Central memory CD8-positive, alpha-beta T cell (primary cell): ENCODE results near the gene ITSN1.

Source experiments
- ATAC-seq: fragments of 150-1000 bp; cut with Tn5 transposase; replicated peaks from 2 replicates; pipeline ENCODE4 v1.10.0; 2022; ENCODE audit warnings: mild to moderate bottlenecking, moderate FRiP score, moderate number of reproducible peaks; ENCODE audit not compliant: poor library complexity, severe bottlenecking; ENCODE audit errors: extremely low read depth
- DNase-seq, 2 donors: peaks; one replicate each; pipeline ENCODE4 v3.0.0; 2021; ENCODE audit warnings: low spot score in 2 of 2
- H3K27ac Mint-ChIP-seq: one replicate; pipeline ENCODE4 v1.8.0; 2022; ENCODE audit warnings: low read depth, mild to moderate bottlenecking, moderate library complexity, mixed read lengths
- H3K27me3 Mint-ChIP-seq: one replicate; pipeline ENCODE4 v1.8.0; 2022; ENCODE audit warnings: mixed read lengths
- H3K36me3 Mint-ChIP-seq: one replicate; pipeline ENCODE4 v1.8.0; 2022; ENCODE audit warnings: mild to moderate bottlenecking, moderate library complexity, mixed read lengths; ENCODE audit not compliant: insufficient read depth
- H3K4me1 Mint-ChIP-seq: one replicate; pipeline ENCODE4 v1.8.0; 2022; ENCODE audit warnings: mixed read lengths
- H3K4me3 Mint-ChIP-seq: one replicate; pipeline ENCODE4 v1.8.0; 2022; ENCODE audit warnings: mild to moderate bottlenecking, moderate library complexity, mixed read lengths
- H3K9me3 Mint-ChIP-seq: one replicate; pipeline ENCODE4 v1.8.0; 2022; ENCODE audit warnings: mixed read lengths

Gene ITSN1

GRCh38 chr21:33800753-33801423 is 158.6 kb downstream of the ITSN1 start:
- Mint-ChIP-seq H3K9me3 (no peaks in the 10 kb centered on the region), H3K36me3 (peaks cover 2% of the 10 kb centered on the region), H3K27ac (no peak overlapping the region), H3K4me1 (no peaks in the 10 kb centered on the region), H3K4me3 (no peak overlapping the region), H3K27me3 (no peaks in the 10 kb centered on the region)
- ATAC-seq: no peak
- no peak for DNase-seq

DNA sequence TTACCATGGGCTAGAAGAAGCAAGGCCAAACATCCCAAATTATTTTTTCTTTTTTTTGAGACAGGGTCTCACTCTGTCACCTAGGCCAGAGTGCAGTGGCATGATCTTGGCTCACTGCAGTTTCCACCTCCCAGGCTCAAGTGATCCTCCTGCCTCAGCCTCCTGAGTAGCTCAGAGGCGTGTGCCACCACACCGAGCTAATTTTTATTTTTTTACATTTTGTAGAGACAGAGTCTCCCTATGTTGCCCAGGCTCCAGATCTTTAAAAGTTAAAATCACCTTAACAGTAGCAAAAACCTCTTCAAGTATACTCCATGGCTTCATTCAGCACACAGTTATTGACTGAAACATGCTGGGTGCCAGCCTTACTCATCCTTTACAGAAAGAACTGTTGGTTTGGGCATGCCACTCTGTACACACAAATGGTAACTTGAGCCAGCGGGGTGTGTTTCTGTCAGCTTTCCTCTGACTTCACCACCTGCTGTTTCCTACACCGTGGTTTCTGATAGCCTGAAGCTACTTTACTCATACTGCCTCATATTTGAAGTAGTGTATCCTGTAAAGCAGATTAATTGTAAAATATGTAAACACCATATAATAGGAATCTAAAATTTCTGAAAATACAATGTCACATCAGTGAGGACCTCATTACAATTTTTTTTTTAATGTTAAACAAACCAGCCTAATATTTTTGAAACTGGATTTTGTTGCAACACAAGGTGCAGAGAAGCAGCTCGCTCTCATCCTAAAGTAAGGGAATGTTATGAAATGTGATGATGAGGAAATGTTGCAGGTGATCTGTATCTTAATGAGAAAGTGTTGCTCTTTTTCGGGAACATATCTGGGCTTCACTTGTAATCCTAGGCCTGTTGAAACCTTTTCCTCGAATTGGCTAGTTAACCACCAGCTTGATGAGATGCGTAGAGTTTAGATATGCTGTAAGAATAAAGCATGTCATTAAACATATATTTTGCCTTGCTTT is 159.4 kb downstream of the ITSN1 start:
- H3K4me1 Mint-ChIP-seq: no peaks in the 10 kb centered on the region
- H3K36me3 Mint-ChIP-seq: peaks cover 2% of the 10 kb centered on the region
- H3K9me3 Mint-ChIP-seq: no peaks in the 10 kb centered on the region
- no peaks in the 10 kb centered on the region for H3K27me3 Mint-ChIP-seq
- ATAC-seq (no peak), DNase-seq (no peak)
- H3K4me3 Mint-ChIP-seq: no peak overlapping the region
- no peak overlapping the region for H3K27ac Mint-ChIP-seq

DNA sequence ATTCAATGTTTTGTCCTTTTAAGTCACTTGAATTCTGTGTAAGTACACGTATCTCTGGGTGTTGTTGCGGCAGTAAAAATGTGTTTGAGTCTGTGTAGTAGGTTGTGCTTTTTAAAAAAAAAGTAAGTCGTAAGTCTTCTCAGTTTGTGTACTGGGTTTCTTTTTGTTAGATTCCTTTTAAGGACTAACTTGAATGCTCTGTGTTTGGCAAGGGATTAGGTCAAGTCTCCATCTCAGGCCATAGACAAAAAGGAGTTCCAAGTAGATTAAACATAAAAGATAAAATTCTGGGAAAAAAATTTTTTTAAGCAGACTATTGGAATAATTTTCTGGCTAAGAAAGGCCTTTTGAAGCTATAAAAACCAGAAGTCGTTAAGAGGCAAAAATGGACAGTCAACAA is 160.2 kb downstream of the ITSN1 start:
- H3K4me3 Mint-ChIP-seq: no peak overlapping the region

GRCh38 chr21:33808715-33809367 is 166.5 kb downstream of the ITSN1 start:
- no peak for DNase-seq
- H3K4me3 Mint-ChIP-seq: no peak overlapping the region
- no peaks in the 10 kb centered on the region for H3K36me3 Mint-ChIP-seq
- no peaks in the 10 kb centered on the region for H3K27me3 Mint-ChIP-seq
- H3K4me1 Mint-ChIP-seq: no peaks in the 10 kb centered on the region
- no peak for ATAC-seq
- H3K27ac Mint-ChIP-seq: no peak overlapping the region
- H3K9me3 Mint-ChIP-seq: no peaks in the 10 kb centered on the region

More for the DNA sequence above, 160.2 kb downstream of the ITSN1 start:
- Mint-ChIP-seq H3K36me3 (peaks cover 2% of the 10 kb centered on the region), H3K4me1 (no peaks in the 10 kb centered on the region), H3K9me3 (no peaks in the 10 kb centered on the region), H3K27me3 (no peaks in the 10 kb centered on the region), H3K27ac (no peak overlapping the region)
- ATAC-seq: no peak
- no peak for DNase-seq

- Mint-ChIP-seq H3K27ac (no peak overlapping the region), H3K36me3 (no peaks in the 10 kb centered on the region), H3K9me3 (no peaks in the 10 kb centered on the region), H3K4me1 (no peaks in the 10 kb centered on the region), H3K4me3 (no peak overlapping the region), H3K27me3 (no peaks in the 10 kb centered on the region)
- ATAC-seq (no peak), DNase-seq (no peak)
These were observed 168.5 kb downstream of the ITSN1 start for GRCh38 chr21:33810766-33811165.

DNA sequence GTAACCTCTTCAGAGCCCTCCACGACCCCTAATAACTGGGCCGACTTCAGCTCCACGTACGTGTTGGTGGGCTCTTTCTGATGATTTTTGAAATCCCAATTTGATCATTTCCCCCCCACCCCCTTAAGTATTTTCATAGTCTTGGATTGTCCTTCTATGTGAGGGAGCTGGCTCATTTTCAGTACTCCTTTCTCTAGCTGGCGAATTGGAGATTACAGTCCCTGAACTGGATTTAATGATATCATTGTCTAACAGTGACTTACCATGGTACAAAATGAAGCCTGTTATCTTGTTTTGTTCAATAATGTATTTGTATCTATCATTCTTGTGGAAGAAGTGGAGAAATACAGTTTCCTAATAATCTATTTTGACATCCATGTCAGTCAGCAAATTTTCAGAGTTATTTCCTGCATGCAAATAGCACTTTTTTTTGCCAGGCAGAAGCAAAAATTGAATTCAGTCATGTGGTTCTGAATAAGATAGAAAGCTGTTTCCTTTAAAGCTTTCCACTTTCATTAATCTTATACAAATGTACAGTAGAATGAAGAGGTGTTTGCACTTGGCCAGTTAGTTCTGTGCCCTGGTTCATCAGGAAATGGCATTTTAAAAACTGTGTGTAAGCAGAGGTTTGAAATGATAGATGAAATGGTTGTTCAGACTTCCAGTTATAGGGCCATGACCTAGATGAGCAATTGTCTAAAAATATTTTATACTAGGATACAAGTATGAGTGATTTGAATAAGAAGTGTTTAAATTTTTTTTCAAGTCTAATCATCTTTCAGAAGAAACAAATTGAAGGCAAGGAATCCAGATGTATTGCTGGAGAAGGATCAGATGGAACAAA is 169.1 kb downstream of the ITSN1 start:
- H3K9me3 Mint-ChIP-seq: no peaks in the 10 kb centered on the region

DNA sequence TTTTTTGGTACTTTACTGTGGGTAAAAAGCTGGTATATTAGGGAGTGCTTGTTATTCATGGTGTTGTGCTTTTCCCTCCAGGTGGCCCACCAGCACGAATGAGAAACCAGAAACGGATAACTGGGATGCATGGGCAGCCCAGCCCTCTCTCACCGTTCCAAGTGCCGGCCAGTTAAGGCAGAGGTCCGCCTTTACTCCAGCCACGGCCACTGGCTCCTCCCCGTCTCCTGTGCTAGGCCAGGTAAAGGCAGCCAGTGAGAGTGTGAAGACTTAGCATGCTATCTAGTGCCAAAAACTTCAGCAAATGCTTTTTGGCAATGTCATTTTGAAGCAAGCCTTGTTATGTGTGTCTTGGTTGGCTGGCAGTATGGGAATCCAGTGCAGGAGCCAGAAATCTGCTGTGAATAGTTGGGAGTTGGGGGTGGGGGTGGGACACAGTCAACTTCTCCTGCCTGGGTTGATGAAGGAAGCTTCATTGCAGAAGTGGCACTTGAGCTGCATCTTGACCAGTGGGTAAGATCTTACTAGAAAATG is 171.6 kb downstream of the ITSN1 start:
- Mint-ChIP-seq H3K36me3 (no peaks in the 10 kb centered on the region), H3K27me3 (no peaks in the 10 kb centered on the region), H3K27ac (no peak overlapping the region), H3K9me3 (no peaks in the 10 kb centered on the region), H3K4me1 (no peaks in the 10 kb centered on the region), H3K4me3 (no peak overlapping the region)
- ATAC-seq: no peak
- DNase-seq: no peak

More for the DNA sequence above, 169.1 kb downstream of the ITSN1 start:
- no peak overlapping the region for H3K27ac Mint-ChIP-seq
- H3K27me3 Mint-ChIP-seq: no peaks in the 10 kb centered on the region
- ATAC-seq: no peak
- H3K36me3 Mint-ChIP-seq: no peaks in the 10 kb centered on the region
- H3K4me3 Mint-ChIP-seq: no peak overlapping the region
- H3K4me1 Mint-ChIP-seq: no peaks in the 10 kb centered on the region
- DNase-seq: no peak

- ATAC-seq (no peak), DNase-seq (no peak)
- Mint-ChIP-seq H3K4me1 (no peaks in the 10 kb centered on the region), H3K27me3 (no peaks in the 10 kb centered on the region), H3K4me3 (no peak overlapping the region), H3K27ac (no peak overlapping the region), H3K36me3 (no peaks in the 10 kb centered on the region), H3K9me3 (no peaks in the 10 kb centered on the region)
These were observed 172.9 kb downstream of the ITSN1 start for GRCh38 chr21:33815143-33815707.

- no peak for DNase-seq
- no peaks in the 10 kb centered on the region for H3K4me1 Mint-ChIP-seq
- H3K27me3 Mint-ChIP-seq: no peaks in the 10 kb centered on the region
- no peaks in the 10 kb centered on the region for H3K9me3 Mint-ChIP-seq
- no peak for ATAC-seq
- H3K4me3 Mint-ChIP-seq: no peak overlapping the region
- no peaks in the 10 kb centered on the region for H3K36me3 Mint-ChIP-seq
- no peak overlapping the region for H3K27ac Mint-ChIP-seq
These were observed 173.9 kb downstream of the ITSN1 start for GRCh38 chr21:33816174-33816573.

- H3K4me3 Mint-ChIP-seq: no peak overlapping the region
These were observed 174.8 kb downstream of the ITSN1 start for GRCh38 chr21:33817138-33817537.

DNA sequence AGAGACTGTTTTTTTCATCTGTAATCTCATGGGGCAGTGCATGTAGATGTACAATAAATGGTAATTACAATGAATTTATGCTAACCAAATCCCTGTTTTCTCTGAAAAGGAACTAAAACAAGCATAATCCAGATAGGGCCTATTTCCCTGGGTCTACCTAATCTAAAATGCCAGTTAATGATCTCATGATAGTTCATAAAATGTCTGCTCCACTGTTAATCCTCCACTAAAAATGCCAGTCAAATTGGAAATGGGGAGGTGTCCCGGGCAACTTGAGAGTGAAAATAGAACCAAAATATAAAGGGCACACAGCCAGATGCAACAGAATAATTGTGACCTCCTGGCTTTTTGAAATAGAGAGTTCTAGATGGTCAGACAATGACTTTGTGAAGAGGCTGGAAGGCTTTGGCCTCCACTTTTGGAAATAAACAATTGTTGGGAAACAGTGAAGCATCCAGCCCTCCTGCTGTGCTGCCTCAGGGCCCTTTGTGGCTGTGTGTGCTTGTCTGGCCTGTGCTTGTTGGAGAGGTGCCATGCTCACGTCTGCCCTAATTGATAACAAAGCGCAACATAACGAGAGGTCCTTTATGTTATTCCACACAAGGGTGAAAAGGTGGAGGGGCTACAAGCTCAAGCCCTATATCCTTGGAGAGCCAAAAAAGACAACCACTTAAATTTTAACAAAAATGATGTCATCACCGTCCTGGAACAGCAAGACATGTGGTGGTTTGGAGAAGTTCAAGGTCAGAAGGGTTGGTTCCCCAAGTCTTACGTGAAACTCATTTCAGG is 175.6 kb downstream of the ITSN1 start:
- H3K36me3 Mint-ChIP-seq: no peaks in the 10 kb centered on the region
- H3K4me3 Mint-ChIP-seq: no peak overlapping the region
- no peaks in the 10 kb centered on the region for H3K9me3 Mint-ChIP-seq
- H3K27me3 Mint-ChIP-seq: no peaks in the 10 kb centered on the region
- ATAC-seq (no peak), DNase-seq (no peak)
- no peaks in the 10 kb centered on the region for H3K4me1 Mint-ChIP-seq
- no peak overlapping the region for H3K27ac Mint-ChIP-seq

More at GRCh38 chr21:33817138-33817537, 174.8 kb downstream of the ITSN1 start:
- Mint-ChIP-seq H3K27me3 (no peaks in the 10 kb centered on the region), H3K36me3 (no peaks in the 10 kb centered on the region), H3K4me1 (no peaks in the 10 kb centered on the region), H3K27ac (no peak overlapping the region), H3K9me3 (no peaks in the 10 kb centered on the region)
- DNase-seq: no peak
- ATAC-seq: no peak
